AG04450 (cell line): ENCODE data around the gene KCTD8. TPM values are rescaled to one million over a fixed set of nuclear protein-coding genes. Genes with fewer than 3 reads are reported as not detected.

Experiments used
- CTCF ChIA-PET: fragments of 300-600, 350-600 bp; formaldehyde crosslinking; extraction: SDS; loops from one replicate; lab custom pipeline; 2022; ENCODE audit warnings: antibody characterized with exemption, inconsistent platforms; lab: Charles Lee
- POLR2A ChIA-PET: fragments of 350-600 bp; formaldehyde crosslinking; extraction: SDS; loops from one replicate; lab custom pipeline; 2021; ENCODE audit warnings: antibody characterized with exemption, inconsistent platforms; lab: Yijun Ruan, JAX
- DNase-seq: peaks from one replicate; pipeline ENCODE4 v3.0.0-alpha.2; 2011; ENCODE audit warnings: low read depth, low spot score
- H3K27ac ChIP-seq: one replicate; pipeline ENCODE4 v1.5.1; 2012; ENCODE audit warnings: low read depth, low read length, control low read depth
- H3K27me3 ChIP-seq: one replicate; pipeline ENCODE4 v1.6.0; 2012; ENCODE audit warnings: low read length; ENCODE audit not compliant: control insufficient read depth, insufficient read depth
- H3K4me3 ChIP-seq: 2 replicates; pipeline ENCODE4 v1.5.1; 2011; ENCODE audit warnings: mild to moderate bottlenecking, low read depth, low read length, control low read depth
- H3K9me3 ChIP-seq: 2 replicates; pipeline ENCODE4 v1.5.1; 2012; ENCODE audit warnings: low read length; ENCODE audit not compliant: control insufficient read depth, insufficient read depth
- polyA plus RNA-seq: library from polyadenylated mRNA; depleted of rRNA; stranded (reverse); fragments of >200 nt; gene quantifications from 2 replicates; pipeline ENCODE4 v1.2.3, GENCODE V29; 2011
- TF ChIP-seq, protein P1 (sequence below): IDR thresholded peaks from 2 replicates; pipeline ENCODE4 v1.5.1; 2011; ENCODE audit warnings: low read depth, low read length, control low read depth, inconsistent platforms

Gene KCTD8
- polyA plus RNA-seq, 1 experiment = 0.05 TPM

DNA sequence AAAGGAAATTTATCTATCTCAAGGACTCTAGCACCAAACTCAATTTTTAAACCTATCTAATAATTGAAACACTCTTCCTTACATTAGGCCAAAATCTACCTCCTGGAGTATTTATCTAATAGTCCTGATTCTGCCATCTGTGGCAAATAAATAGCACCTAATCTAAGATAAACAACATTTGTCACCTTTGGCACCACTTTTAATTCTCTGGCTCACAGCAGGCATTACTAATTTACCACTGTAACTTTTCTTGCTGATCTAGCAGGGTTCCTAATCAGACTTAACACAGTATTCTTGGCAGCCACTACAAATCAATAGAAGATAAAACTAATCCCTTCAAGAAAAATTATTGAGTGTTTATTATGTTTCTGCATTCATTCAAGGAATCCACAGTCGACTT, 161.1 kb downstream of the KCTD8 start:
- H3K4me3 ChIP-seq = no peak overlapping the region
- peaks cover 4% of the 10 kb centered on the region; the same call in 1 of the 2 replicates for H3K9me3 ChIP-seq
- H3K27me3 ChIP-seq = no peaks in the 10 kb centered on the region
- ChIA-PET CTCF (no interaction called here), POLR2A (no interaction called here)
- TF ChIP-seq, protein P1, sequence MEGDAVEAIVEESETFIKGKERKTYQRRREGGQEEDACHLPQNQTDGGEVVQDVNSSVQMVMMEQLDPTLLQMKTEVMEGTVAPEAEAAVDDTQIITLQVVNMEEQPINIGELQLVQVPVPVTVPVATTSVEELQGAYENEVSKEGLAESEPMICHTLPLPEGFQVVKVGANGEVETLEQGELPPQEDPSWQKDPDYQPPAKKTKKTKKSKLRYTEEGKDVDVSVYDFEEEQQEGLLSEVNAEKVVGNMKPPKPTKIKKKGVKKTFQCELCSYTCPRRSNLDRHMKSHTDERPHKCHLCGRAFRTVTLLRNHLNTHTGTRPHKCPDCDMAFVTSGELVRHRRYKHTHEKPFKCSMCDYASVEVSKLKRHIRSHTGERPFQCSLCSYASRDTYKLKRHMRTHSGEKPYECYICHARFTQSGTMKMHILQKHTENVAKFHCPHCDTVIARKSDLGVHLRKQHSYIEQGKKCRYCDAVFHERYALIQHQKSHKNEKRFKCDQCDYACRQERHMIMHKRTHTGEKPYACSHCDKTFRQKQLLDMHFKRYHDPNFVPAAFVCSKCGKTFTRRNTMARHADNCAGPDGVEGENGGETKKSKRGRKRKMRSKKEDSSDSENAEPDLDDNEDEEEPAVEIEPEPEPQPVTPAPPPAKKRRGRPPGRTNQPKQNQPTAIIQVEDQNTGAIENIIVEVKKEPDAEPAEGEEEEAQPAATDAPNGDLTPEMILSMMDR = no peak
- DNase-seq = no peak
- H3K27ac ChIP-seq = no peak overlapping the region

DNA sequence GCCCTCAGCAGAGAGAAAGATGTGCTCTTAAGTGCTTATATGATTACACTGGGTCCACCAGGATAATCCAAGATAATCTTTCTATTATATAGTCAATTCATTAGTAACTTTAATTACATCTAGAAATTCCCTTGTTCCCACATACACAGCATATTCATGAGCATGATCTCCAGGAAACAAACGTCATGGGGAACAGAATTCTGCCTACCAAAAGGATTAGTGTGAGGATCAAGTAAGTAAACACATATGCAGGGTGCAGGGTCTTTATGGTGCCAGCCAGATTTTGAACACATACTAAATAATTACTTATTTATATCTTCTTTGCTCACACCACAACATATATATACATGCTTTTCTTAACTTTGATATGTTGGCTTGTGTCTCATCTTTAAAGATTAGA, 169.1 kb downstream of the KCTD8 start:
- TF ChIP-seq, protein P1 = no peak
- no peaks in the 10 kb centered on the region for H3K9me3 ChIP-seq
- no peaks in the 10 kb centered on the region for H3K27me3 ChIP-seq
- ChIA-PET CTCF (no interaction called here), POLR2A (no interaction called here)
- no peak overlapping the region for H3K27ac ChIP-seq
- DNase-seq = no peak
- no peak overlapping the region for H3K4me3 ChIP-seq

DNA sequence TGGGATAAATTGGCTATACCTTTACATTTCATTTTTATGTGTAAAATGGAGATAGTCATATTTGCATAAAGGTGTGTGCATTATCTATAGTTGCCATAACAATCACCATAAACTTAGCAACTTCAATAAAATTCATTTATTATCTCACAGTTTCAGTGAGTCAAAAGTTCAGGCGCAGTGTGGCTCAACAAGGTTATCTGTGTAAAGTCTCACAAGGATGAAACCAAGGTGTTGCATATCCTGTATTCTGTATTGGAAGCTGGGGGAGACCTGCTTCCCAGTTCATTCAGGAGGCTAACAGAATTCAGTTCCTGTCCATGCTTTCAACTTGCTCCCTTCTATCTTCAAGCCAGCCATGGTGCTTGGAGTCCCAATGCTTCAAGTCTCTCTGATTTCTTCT, 169.5 kb downstream of the KCTD8 start:
- no peak overlapping the region for H3K27ac ChIP-seq
- H3K4me3 ChIP-seq = no peak overlapping the region
- DNase-seq = no peak
- ChIA-PET POLR2A (no interaction called here), CTCF (no interaction called here)
- H3K9me3 ChIP-seq = no peaks in the 10 kb centered on the region
- no peaks in the 10 kb centered on the region for H3K27me3 ChIP-seq
- TF ChIP-seq, protein P1 = no peak

DNA sequence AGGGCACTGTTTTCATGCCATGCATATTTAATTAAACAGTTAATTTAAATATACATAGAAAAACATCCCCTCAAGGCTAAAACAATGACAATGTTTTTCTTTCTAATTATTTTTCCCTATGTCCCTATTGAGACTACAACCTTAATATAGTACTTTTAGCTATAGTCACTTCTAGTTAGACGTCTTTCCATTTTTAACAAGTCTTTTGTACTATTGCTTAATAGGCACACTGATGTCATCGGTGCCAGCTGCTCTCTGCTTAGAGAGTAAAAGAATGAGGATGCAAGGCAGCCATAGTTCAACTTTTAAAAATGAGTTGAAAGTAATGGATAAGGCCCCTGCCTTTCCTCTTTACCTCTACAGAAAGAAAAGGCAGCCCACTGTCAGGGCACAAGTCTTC, 191.1 kb downstream of the KCTD8 start:
- ChIA-PET CTCF (no interaction called here), POLR2A (no interaction called here)
- no peak overlapping the region for H3K27ac ChIP-seq
- no peaks in the 10 kb centered on the region for H3K27me3 ChIP-seq
- H3K4me3 ChIP-seq = no peak overlapping the region
- TF ChIP-seq, protein P1 = no peak
- DNase-seq = no peak
- H3K9me3 ChIP-seq = no peaks in the 10 kb centered on the region

DNA sequence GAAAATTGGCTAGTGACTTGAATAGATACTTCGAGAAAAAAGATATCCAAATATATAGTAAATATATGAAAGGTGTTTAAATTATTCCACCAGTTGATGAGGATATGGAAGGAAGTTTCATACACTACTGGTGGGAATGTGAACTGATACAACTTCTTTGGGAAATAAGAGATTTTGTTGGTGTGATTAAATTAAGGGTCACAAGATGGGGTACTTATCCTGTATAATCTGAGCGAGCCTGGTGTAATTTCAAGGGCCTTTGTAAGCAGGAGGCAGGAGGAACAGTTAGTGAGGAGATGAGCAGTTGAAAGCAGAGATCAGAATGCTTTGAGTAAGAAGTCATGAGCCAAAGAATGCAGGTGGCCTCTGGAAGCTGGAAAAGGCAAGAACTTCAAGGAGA, 192.2 kb downstream of the KCTD8 start:
- DNase-seq = no peak
- no peak overlapping the region for H3K27ac ChIP-seq
- ChIA-PET POLR2A (no interaction called here), CTCF (no interaction called here)
- no peaks in the 10 kb centered on the region for H3K27me3 ChIP-seq
- TF ChIP-seq, protein P1 = no peak
- no peak overlapping the region for H3K4me3 ChIP-seq
- H3K9me3 ChIP-seq = no peaks in the 10 kb centered on the region
